Ectodermal cell (in vitro differentiated cells): Measurements from ENCODE around the gene AATF.

ENCODE experiments used
- H3K27ac ChIP-seq: 2 replicates; pipeline ENCODE4 v1.7.0; 2013; ENCODE audit warnings: mild to moderate bottlenecking, low read depth, low read length; ENCODE audit not compliant: insufficient read depth, poor library complexity, severe bottlenecking
- H3K27me3 ChIP-seq: 2 replicates; pipeline ENCODE4 v1.7.0; 2013; ENCODE audit warnings: mild to moderate bottlenecking, low read length; ENCODE audit not compliant: insufficient read depth, control insufficient read depth, poor library complexity, severe bottlenecking
- H3K36me3 ChIP-seq: one replicate; pipeline ENCODE4 v1.7.0; 2013; ENCODE audit warnings: low read length; ENCODE audit not compliant: control insufficient read depth, insufficient read depth
- H3K4me1 ChIP-seq: one replicate; pipeline ENCODE4 v1.7.0; 2013; ENCODE audit warnings: low read length; ENCODE audit not compliant: control insufficient read depth, insufficient read depth
- H3K4me3 ChIP-seq: 2 replicates; pipeline ENCODE4 v1.7.0; 2013; ENCODE audit warnings: low read depth, low read length, control low read depth; ENCODE audit not compliant: insufficient read depth
- H3K9me3 ChIP-seq: 2 replicates; pipeline ENCODE4 v1.7.0; 2013; ENCODE audit warnings: mild to moderate bottlenecking, low read length, moderate library complexity; ENCODE audit not compliant: control insufficient read depth
- WGBS, 2 experiments: methylation state at CpG; one replicate each; pipeline ENCODE4 v1.1.7; 2013; ENCODE audit warnings: missing lambda C conversion rate in 2 of 2; 5-methylcytosine and 5-hydroxymethylcytosine counted together

Gene AATF

GRCh38 chr17:36919407-36919968, 29.3 kb upstream of the AATF start:
- Histone ChIP-seq H3K4me1 (peaks cover 60% of the 10 kb centered on the region), H3K4me3 (no peak overlapping the region), H3K36me3 (no peaks in the 10 kb centered on the region), H3K27ac (no peak overlapping the region), H3K27me3 (peaks cover 46% of the 10 kb centered on the region), H3K9me3 (no peaks in the 10 kb centered on the region)
- WGBS, 2 experiments = 75 to 76% methylated on average over 7 of the region's 7 CpGs

- Histone ChIP-seq H3K27ac (peak overlapping the region; percentile 68), H3K9me3 (no peaks in the 10 kb centered on the region), H3K27me3 (peaks cover 53% of the 10 kb centered on the region), H3K36me3 (no peaks in the 10 kb centered on the region), H3K4me1 (peaks cover 60% of the 10 kb centered on the region), H3K4me3 (no peak overlapping the region)
- 22 to 24% methylated on average over 17 of the region's 18 CpGs for WGBS, 2 experiments
These were observed 28.4 kb upstream of the AATF start for GRCh38 chr17:36920032-36921005.

GRCh38 chr17:36921095-36921851, 27.5 kb upstream of the AATF start:
- peak overlapping the region; percentile 68 for H3K27ac ChIP-seq
- 15 to 28% methylated on average over 7 of the region's 7 CpGs for WGBS, 2 experiments
- no peaks in the 10 kb centered on the region for H3K36me3 ChIP-seq
- H3K4me1 ChIP-seq = peaks cover 63% of the 10 kb centered on the region
- H3K27me3 ChIP-seq = peaks cover 63% of the 10 kb centered on the region
- H3K4me3 ChIP-seq = no peak overlapping the region
- H3K9me3 ChIP-seq = no peaks in the 10 kb centered on the region

- Histone ChIP-seq H3K27ac (no peak overlapping the region), H3K36me3 (no peaks in the 10 kb centered on the region), H3K4me1 (peaks cover 65% of the 10 kb centered on the region), H3K27me3 (peaks cover 72% of the 10 kb centered on the region), H3K4me3 (no peak overlapping the region), H3K9me3 (no peaks in the 10 kb centered on the region)
These were observed 26.6 kb upstream of the AATF start for GRCh38 chr17:36922175-36922574.

- WGBS, 2 experiments = 77 to 82% methylated on average over 5 of the region's 5 CpGs
- Histone ChIP-seq H3K9me3 (no peaks in the 10 kb centered on the region), H3K27me3 (peaks cover 84% of the 10 kb centered on the region), H3K36me3 (no peaks in the 10 kb centered on the region), H3K4me1 (peaks cover 63% of the 10 kb centered on the region), H3K27ac (no peak overlapping the region), H3K4me3 (no peak overlapping the region)
These were observed 24.9 kb upstream of the AATF start for GRCh38 chr17:36923814-36924221.

- Histone ChIP-seq H3K27me3 (peaks cover 95% of the 10 kb centered on the region), H3K4me3 (no peak overlapping the region)
- 71 to 80% methylated on average over 1 to 3 of the region's 3 CpGs for WGBS, 2 experiments
These were observed 22.5 kb upstream of the AATF start for GRCh38 chr17:36926226-36926625.

GRCh38 chr17:36926701-36927100, 22.1 kb upstream of the AATF start:
- no peak overlapping the region for H3K27ac ChIP-seq
- H3K36me3 ChIP-seq = no peaks in the 10 kb centered on the region
- 82 to 83% methylated on average over 2 of the region's 2 CpGs for WGBS, 2 experiments

More at GRCh38 chr17:36926226-36926625, 22.5 kb upstream of the AATF start:
- Histone ChIP-seq H3K27ac (no peak overlapping the region), H3K36me3 (no peaks in the 10 kb centered on the region), H3K4me1 (peaks cover 44% of the 10 kb centered on the region), H3K9me3 (no peaks in the 10 kb centered on the region)

GRCh38 chr17:36928471-36929345, 20.0 kb upstream of the AATF start:
- H3K27ac ChIP-seq = no peak overlapping the region
- no peak overlapping the region for H3K4me3 ChIP-seq
- H3K36me3 ChIP-seq = no peaks in the 10 kb centered on the region
- 51% methylated on average over 11 to 13 of the region's 13 CpGs for WGBS, 2 experiments
- peaks cover 99% of the 10 kb centered on the region for H3K27me3 ChIP-seq
- H3K4me1 ChIP-seq = peaks cover 29% of the 10 kb centered on the region
- no peaks in the 10 kb centered on the region for H3K9me3 ChIP-seq

More at GRCh38 chr17:36926701-36927100, 22.1 kb upstream of the AATF start:
- Histone ChIP-seq H3K4me1 (peaks cover 39% of the 10 kb centered on the region), H3K27me3 (peaks cover 99% of the 10 kb centered on the region), H3K9me3 (no peaks in the 10 kb centered on the region), H3K4me3 (no peak overlapping the region)

GRCh38 chr17:36929851-36930582, 18.7 kb upstream of the AATF start:
- Histone ChIP-seq H3K4me1 (peaks cover 37% of the 10 kb centered on the region), H3K36me3 (no peaks in the 10 kb centered on the region), H3K27me3 (peaks cover 100% of the 10 kb centered on the region), H3K27ac (no peak overlapping the region), H3K4me3 (no peak overlapping the region), H3K9me3 (no peaks in the 10 kb centered on the region)
- 45 to 56% methylated on average over 15 to 16 of the region's 16 CpGs for WGBS, 2 experiments
